ENCODE results near the gene RBBP7. TPM values are rescaled to one million over a fixed set of nuclear protein-coding genes. Genes with fewer than 3 reads are reported as not detected.

Gene RBBP7
- total and polyA plus RNA-seq, 2 donors (not counting 3 experiments of a cell fraction or from before 2014, with no cell fraction given) = 81.5 to 130 TPM

GRCh38 chrX:16873106-16873505 lies 2.9 kb upstream of the RBBP7 start:
- DNase-seq (ENCODE audit: low read depth, low spot score) (no peak), FAIRE-seq (no peak)
- no peaks in the 10 kb centered on the region for H3K27me3 ChIP-seq (ENCODE audit: control insufficient read depth in 2 of 2, insufficient read depth in 2 of 2, low read length in 2 of 2)
- no peaks in the 10 kb centered on the region for H3K36me3 ChIP-seq (ENCODE audit: control insufficient read depth in 2 of 2, extremely low read depth in 1 of 2, insufficient read depth in 2 of 2, low read length in 2 of 2)
- H3K27ac ChIP-seq (ENCODE audit: insufficient read depth, low read depth, low read length) = no peak overlapping the region
- H3K9ac ChIP-seq (replicated peaks; ENCODE audit: extremely low read depth, insufficient read depth, low read length) = no peak overlapping the region
- H4K20me1 ChIP-seq (replicated peaks; ENCODE audit: control insufficient read depth, extremely low read depth, insufficient read depth, low read length) = no peaks in the 10 kb centered on the region
- dilution Hi-C loops (cut with MboI; ENCODE audit: extremely low pct_ligation_motif_present, low sequenced_read_pairs) = no loop called here
- peaks cover 8% of the 10 kb centered on the region for H3K4me1 ChIP-seq (ENCODE audit: control insufficient read depth, extremely low read depth, insufficient read depth, low read length)
- POLR2A ChIA-PET = no interaction called here
- BruUV-seq (replicated peaks) = no TSS peak
- TF ChIP-seq FOS (IDR thresholded peaks at IDR 0.05; ENCODE audit: borderline replicate concordance, insufficient read depth, low read length) (no peak), EZH2 (IDR thresholded peaks at IDR 0.05; ENCODE audit: borderline replicate concordance, low read depth, low read length, severe bottlenecking) (no peak), MYC (IDR thresholded peaks at IDR 0.05; ENCODE audit: low read depth, low read length) (no peak), GATA2 (IDR thresholded peaks at IDR 0.05; ENCODE audit: insufficient read depth, insufficient read length, low read depth, low read length) (no peak), JUN (IDR thresholded peaks at IDR 0.05; ENCODE audit: borderline replicate concordance, insufficient read depth, insufficient read length, low read depth) (no peak), CTCF (IDR thresholded peaks at IDR 0.05; ENCODE audit: extremely low read depth in 1 of 2, insufficient read depth in 1 of 2, low read depth in 1 of 2, low read length in 2 of 2) (no peak), POLR2AphosphoS5 (IDR thresholded peaks at IDR 0.05; ENCODE audit: insufficient read depth, low read depth, low read length) (no peak), POLR2A (IDR thresholded peaks at IDR 0.05; ENCODE audit: low read depth, low read length) (no peak), MAX (IDR thresholded peaks at IDR 0.05; ENCODE audit: insufficient read depth, insufficient read length) (no peak)
- H3K4me3 ChIP-seq (replicated peaks in 1 of 3; ENCODE audit: insufficient read depth in 1 of 3, low read depth in 1 of 3, low read length in 3 of 3) = no peak overlapping the region
- H3K9me3 ChIP-seq (replicated peaks; ENCODE audit: control insufficient read depth, insufficient read depth, low read length) = no peaks in the 10 kb centered on the region
- no peak overlapping the region for H2AFZ ChIP-seq (ENCODE audit: low read depth, low read length)
- no peak overlapping the region for H3K4me2 ChIP-seq (ENCODE audit: insufficient read depth, low read length)
- CTCF ChIA-PET = interaction anchor here (1.1 to 2.5 kb wide), 5 partner anchors 10 to 173 kb away, joined by 3 to 11 read pairs (median 3); no protein-coding TSS in a partner anchor
- H3K79me2 ChIP-seq (ENCODE audit: control insufficient read depth, insufficient read depth, low read length) = peaks cover 14% of the 10 kb centered on the region
- no peaks in the 10 kb centered on the region for H3K9me1 ChIP-seq (replicated peaks; ENCODE audit: control insufficient read depth, extremely low read depth, insufficient read depth, low read length)
- intact Hi-C loops (cut with micrococcal nuclease) = loop anchor here (5.0 kb wide), 1 partner anchor 86 kb away; the partner anchor contains the start of gene TXLNG

All from endothelial cell of umbilical vein (primary cell).